PFSK-1 (cell line): Measurements from ENCODE around the gene PRDM16.

Experiments
- FOXP2 ChIP-seq: optimal IDR thresholded peaks from 2 replicates; pipeline ENCODE3; 2011; ENCODE audit warnings: borderline replicate concordance, control low read depth, inconsistent platforms; ENCODE audit not compliant: insufficient read depth; ENCODE audit errors: extremely low read length, extremely low read depth
- POLR2AphosphoS5 ChIP-seq: IDR thresholded peaks from 2 replicates; pipeline ENCODE4 v1.6.1; 2012; ENCODE audit warnings: low read depth, mild to moderate bottlenecking, control low read depth, low read length, moderate library complexity
- SIN3A ChIP-seq: IDR thresholded peaks from 2 replicates; pipeline ENCODE4 v1.6.1; 2012; ENCODE audit warnings: mild to moderate bottlenecking, low read length, moderate library complexity, borderline replicate concordance; ENCODE audit not compliant: insufficient read depth
- TAF1 ChIP-seq: IDR thresholded peaks from 2 replicates; pipeline ENCODE4 v1.6.1; 2012; ENCODE audit warnings: low read length, control low read depth, borderline replicate concordance; ENCODE audit not compliant: insufficient read depth
- TF ChIP-seq, protein P1 (sequence below), 2 experiments: IDR thresholded peaks; 2 replicates each; pipeline versions ENCODE4 v1.6.1 to v1.8.0; 2011 to 2012; ENCODE audit warnings: low read depth in 2 of 2, low read length in 2 of 2, control low read depth in 1 of 2, inconsistent platforms in 1 of 2, mild to moderate bottlenecking in 1 of 2, moderate library complexity in 1 of 2; ENCODE audit not compliant: insufficient read depth in 1 of 2

The PRDM16 gene

GRCh38 chr1:3281735-3282134 lies 212.7 kb downstream of the PRDM16 start:
- TF ChIP-seq, protein P1, sequence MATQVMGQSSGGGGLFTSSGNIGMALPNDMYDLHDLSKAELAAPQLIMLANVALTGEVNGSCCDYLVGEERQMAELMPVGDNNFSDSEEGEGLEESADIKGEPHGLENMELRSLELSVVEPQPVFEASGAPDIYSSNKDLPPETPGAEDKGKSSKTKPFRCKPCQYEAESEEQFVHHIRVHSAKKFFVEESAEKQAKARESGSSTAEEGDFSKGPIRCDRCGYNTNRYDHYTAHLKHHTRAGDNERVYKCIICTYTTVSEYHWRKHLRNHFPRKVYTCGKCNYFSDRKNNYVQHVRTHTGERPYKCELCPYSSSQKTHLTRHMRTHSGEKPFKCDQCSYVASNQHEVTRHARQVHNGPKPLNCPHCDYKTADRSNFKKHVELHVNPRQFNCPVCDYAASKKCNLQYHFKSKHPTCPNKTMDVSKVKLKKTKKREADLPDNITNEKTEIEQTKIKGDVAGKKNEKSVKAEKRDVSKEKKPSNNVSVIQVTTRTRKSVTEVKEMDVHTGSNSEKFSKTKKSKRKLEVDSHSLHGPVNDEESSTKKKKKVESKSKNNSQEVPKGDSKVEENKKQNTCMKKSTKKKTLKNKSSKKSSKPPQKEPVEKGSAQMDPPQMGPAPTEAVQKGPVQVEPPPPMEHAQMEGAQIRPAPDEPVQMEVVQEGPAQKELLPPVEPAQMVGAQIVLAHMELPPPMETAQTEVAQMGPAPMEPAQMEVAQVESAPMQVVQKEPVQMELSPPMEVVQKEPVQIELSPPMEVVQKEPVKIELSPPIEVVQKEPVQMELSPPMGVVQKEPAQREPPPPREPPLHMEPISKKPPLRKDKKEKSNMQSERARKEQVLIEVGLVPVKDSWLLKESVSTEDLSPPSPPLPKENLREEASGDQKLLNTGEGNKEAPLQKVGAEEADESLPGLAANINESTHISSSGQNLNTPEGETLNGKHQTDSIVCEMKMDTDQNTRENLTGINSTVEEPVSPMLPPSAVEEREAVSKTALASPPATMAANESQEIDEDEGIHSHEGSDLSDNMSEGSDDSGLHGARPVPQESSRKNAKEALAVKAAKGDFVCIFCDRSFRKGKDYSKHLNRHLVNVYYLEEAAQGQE (IDR thresholded peaks at IDR 0.05; ENCODE audit: insufficient read depth in 1 of 2, low read depth in 2 of 2, low read length in 2 of 2) = no peak
- TF ChIP-seq TAF1 (no peak), SIN3A (no peak), FOXP2 (no peak), POLR2AphosphoS5 (no peak)

DNA sequence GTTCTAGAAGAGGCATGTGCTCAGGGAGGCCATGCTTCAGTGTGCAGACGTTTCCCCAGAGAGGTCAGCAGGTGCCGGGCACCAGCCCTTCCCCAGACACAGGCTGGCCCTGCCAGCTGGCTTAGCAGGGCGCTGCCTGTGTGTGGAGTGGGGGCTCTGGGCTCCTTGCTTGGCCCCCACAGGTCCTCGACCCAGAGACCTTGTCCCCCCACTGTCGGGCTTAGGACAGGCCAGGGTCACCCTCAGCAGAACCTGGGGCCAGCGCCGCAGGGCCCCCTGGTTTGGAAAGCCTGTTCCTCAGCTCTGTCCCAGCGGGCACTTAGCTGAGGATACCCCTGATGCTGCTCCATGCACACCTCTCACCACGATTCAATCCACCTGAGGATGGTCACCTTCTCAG lies 213.2 kb downstream of the PRDM16 start:
- TF ChIP-seq POLR2AphosphoS5 (no peak), TAF1 (no peak), SIN3A (no peak), FOXP2 (no peak)
- TF ChIP-seq, protein P1 (IDR thresholded peaks at IDR 0.05; ENCODE audit: insufficient read depth in 1 of 2, low read depth in 2 of 2, low read length in 2 of 2) = no peak

DNA sequence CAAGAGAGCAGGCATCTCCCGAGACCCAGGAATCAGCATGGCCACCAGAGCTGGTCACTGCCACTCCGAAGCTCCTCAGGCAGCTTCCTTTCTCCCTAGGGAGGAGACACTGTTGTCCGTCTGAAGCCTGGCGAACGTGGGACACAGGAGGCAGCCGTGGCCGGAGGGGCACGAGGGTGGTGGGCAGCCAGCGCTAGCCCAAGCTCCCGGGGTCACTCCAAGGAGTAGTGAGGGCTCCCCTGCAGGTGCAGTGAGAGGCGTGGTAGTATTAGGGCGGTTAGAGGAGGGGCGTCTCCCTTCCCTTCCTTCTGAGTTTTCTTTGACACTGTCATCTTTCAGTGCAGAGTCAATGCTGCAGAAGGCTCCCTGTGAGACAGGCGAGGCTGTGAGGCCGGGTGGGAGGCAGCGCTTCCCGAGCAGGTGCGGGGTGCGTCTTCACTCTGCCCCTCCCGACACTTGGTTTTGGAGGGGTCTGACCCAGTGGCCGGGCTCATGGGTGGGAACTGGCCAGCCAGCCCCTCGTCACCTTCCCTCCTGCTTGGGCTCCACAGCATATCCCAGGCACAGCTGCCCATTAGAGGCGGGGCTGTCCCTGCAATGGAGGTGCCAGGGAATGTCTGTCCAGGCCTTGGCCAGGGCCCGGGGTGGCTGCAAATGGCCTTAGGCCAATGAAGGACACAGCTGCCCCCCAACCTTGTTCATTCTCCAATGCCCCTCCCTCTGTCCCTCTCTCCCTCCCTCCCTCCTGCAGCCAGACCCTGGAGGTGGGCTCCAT lies 213.8 kb downstream of the PRDM16 start:
- TF ChIP-seq SIN3A = no peak
- no peak for TF ChIP-seq FOXP2
- TF ChIP-seq, protein P1 (IDR thresholded peaks at IDR 0.05; ENCODE audit: insufficient read depth in 1 of 2, low read depth in 2 of 2, low read length in 2 of 2) = no peak
- no peak for TF ChIP-seq TAF1
- no peak for TF ChIP-seq POLR2AphosphoS5

DNA sequence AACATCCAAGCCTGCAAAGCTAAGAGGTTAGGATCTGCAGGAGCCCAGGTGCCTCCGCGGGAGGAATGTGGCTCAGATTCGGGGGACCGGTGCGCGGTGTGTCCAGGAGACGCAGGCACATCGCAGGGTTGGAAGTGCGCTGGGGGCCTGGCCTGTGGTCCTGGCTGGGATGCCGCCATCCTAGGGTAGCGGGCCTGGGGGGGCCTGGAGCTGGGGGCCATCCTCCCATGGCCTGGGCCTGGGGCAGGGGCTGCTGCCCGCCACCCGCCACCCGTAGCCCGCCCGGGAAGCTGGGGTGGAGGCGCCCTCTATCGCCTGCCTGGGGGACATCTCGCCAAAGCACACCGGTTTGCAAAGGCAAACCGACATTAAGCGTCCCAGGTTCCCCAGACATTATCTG lies 214.8 kb downstream of the PRDM16 start:
- TF ChIP-seq TAF1 (no peak), FOXP2 (no peak), SIN3A (no peak), POLR2AphosphoS5 (no peak)
- TF ChIP-seq, protein P1 (IDR thresholded peaks at IDR 0.05; ENCODE audit: insufficient read depth in 1 of 2, low read depth in 2 of 2, low read length in 2 of 2) = no peak
